Large intestine (tissue), 3 donors: ENCODE results near the gene TRIM33. TPM values are rescaled to one million over a fixed set of nuclear protein-coding genes. Genes with fewer than 3 reads are reported as not detected.
"Not testable (repeated sequence)": the region's sequence is repeated elsewhere in the genome, so short reads cannot be mapped to it uniquely, and the experiment has no call there.

Experiments
- DNase-seq, 2 donors: peaks; one replicate each; pipeline versions ENCODE4 v3.0.0 to v3.0.0-alpha.2; 2013
- H3K27ac ChIP-seq: one replicate; pipeline ENCODE4 v1.5.1; 2013; ENCODE audit warnings: low read length
- H3K27me3 ChIP-seq: 2 replicates; pipeline ENCODE4 v1.6.1; 2013; ENCODE audit warnings: low read length; ENCODE audit not compliant: control insufficient read depth, insufficient read depth
- H3K36me3 ChIP-seq: 2 replicates; pipeline ENCODE4 v1.6.1; 2013; ENCODE audit warnings: low read length; ENCODE audit not compliant: control insufficient read depth, insufficient read depth
- H3K4me1 ChIP-seq: one replicate; pipeline ENCODE4 v1.6.1; 2013; ENCODE audit warnings: low read length; ENCODE audit not compliant: control insufficient read depth, insufficient read depth
- H3K4me3 ChIP-seq: one replicate; pipeline ENCODE4 v1.5.1; 2013; ENCODE audit warnings: low read length
- H3K9me3 ChIP-seq: one replicate; pipeline ENCODE4 v1.6.1; 2013; ENCODE audit warnings: mild to moderate bottlenecking, low read depth, low read length, moderate library complexity; ENCODE audit not compliant: control insufficient read depth
- WGBS: methylation state at CpG from one replicate; pipeline ENCODE4 v1.1.5; 2013; ENCODE audit warnings: low lambda C conversion rate; ENCODE audit not compliant: insufficient coverage; 5-methylcytosine and 5-hydroxymethylcytosine counted together
- polyA plus RNA-seq: library from polyadenylated mRNA; unstranded; fragments of 120-200 nt; gene quantifications from one replicate; pipeline ENCODE4 v1.2.1, GENCODE V29; 2013

TRIM33 gene
- polyA plus RNA-seq, 1 donor = 27.2 TPM

DNA sequence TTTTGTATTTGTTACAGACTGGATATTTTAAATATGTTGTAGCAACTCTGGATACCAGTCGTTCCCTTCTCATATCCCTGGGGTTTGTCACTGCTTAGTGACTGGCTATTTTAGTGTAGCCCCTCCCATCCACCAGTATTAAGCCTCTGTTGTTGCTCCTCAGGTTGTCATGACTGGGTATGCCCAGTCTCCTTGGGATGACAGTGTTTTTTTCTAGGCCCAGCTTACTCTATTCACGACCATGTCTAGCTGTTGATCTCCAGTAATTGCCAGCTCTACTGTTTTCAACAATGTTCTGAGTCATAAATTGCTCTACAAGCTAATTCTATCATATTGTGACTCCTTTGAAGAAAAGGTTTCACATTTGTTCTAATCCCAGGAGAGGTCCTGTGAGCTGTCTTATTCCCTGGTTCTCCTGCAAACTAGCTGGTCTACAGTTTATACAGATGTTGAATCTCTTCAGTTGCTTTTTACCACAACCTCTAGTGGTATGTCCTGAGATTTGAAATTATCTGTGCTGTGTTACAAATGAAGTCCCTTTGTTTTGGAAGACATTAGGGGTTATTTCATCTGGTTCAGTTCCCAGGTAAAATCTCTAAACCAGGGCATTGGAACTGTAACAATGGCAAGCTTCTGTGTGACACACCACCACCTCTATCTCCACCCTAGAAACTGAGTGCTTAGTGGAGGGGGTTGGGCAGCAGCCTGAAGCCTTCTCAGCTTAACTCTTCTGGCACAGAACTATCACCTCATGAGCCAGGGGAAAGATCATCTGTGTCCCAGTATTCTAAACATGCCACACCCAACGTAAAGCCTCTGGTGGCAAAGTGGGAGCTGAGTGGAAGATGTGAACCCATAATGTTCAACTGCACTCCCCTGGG is 124.6 kb downstream of the TRIM33 start:
- Histone ChIP-seq H3K4me1 (no peaks in the 10 kb centered on the region), H3K27me3 (no peaks in the 10 kb centered on the region), H3K36me3 (no peaks in the 10 kb centered on the region), H3K27ac (no peak overlapping the region), H3K9me3 (peaks cover 5% of the 10 kb centered on the region), H3K4me3 (no peak overlapping the region)
- no peak for DNase-seq
- 100% methylated on average over 1 of the region's 3 CpGs for WGBS

DNA sequence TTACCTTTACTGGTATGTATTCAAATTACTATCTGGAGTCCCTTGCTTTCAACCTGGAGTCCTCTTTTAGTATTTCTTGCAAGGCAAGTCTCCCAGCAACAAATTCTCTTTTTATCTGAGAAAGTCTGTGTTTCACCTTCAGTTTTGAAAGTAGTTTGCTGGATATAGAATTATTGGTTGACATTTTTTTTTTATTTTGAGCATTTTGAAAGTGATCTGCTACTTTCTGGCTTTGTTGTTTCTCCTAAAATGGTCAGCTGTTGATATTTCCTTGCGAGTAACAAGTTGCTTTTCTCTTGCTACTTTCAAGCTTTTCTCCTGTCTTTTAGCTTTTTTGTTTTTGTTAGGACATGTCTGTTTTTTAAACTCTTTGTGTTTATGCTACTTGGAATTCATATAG is 126.1 kb downstream of the TRIM33 start:
- Histone ChIP-seq H3K27ac (no peak overlapping the region), H3K9me3 (peaks cover 5% of the 10 kb centered on the region), H3K27me3 (no peaks in the 10 kb centered on the region), H3K4me1 (no peaks in the 10 kb centered on the region), H3K36me3 (no peaks in the 10 kb centered on the region), H3K4me3 (no peak overlapping the region)
- 90% methylated on average over 1 of the region's 1 CpG for WGBS
- DNase-seq = no peak

DNA sequence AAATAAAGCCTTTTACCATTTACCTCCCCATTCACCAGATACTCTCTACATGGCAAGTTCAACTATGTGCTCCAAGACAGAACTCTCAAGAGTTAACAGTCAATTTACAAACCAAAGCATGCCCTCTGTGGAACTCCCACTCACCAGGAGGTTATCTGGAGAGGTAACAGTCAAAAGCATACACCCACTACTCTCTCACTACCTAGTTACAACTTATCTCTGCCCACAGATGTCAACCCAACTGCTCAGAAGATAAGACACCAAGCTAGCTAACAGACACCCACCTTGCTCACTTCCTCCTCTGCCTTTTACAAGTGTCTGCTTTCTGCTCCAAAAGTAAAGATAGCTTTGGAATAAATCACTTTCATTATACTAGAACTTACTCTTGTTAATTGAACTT is 131.0 kb downstream of the TRIM33 start:
- H3K9me3 ChIP-seq = peaks cover 7% of the 10 kb centered on the region
- H3K27me3 ChIP-seq = no peaks in the 10 kb centered on the region
- no peak overlapping the region for H3K4me3 ChIP-seq
- H3K36me3 ChIP-seq = no peaks in the 10 kb centered on the region
- H3K27ac ChIP-seq = no peak overlapping the region
- H3K4me1 ChIP-seq = no peaks in the 10 kb centered on the region
- peak in 1 of 2 donors; percentile 5 for DNase-seq

DNA sequence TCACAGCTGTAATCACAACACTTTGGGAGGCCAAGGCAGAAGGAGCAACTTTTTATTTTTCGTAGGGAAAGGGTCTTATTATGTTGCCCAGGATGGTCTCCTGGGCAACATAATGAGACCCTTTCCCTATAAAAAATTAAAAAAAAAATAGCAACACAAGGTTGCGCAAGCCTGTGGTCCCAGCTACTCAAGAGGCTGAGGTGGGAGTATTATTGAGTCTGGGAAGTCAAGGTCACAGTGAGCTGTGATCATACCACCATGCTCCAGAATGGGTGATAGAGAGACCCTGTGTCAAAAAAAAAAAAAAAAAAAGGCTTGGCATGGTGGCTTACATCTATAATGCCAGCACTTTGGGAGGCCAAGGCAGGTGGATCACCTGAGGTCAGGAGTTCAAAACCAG is 131.6 kb downstream of the TRIM33 start:
- no CpG with 5 or more reads among the region's 2 CpGs for WGBS
- Histone ChIP-seq H3K9me3 (peaks cover 5% of the 10 kb centered on the region), H3K36me3 (no peaks in the 10 kb centered on the region), H3K4me1 (no peaks in the 10 kb centered on the region), H3K27ac (no peak overlapping the region), H3K4me3 (no peak overlapping the region), H3K27me3 (no peaks in the 10 kb centered on the region)
- no peak for DNase-seq

DNA sequence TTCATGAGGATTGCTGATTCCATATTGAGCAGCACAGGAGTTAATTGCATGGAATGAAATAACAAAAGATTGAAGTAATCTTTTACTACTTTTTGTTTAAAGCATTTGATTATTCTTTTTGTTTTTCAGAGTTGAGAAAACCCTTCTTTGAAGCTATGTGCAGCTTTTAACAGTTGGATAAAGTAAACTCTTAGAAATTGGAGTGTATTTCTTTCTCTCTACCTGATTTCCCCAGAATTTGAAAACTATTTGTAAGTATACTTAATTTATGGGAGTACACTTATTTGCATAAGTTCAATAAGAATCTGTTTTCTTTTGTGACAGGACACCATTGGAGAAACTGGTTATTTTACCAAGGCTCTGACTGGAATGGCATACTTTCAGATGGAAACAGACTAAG is 133.6 kb downstream of the TRIM33 start:
- Histone ChIP-seq H3K4me3 (no peak overlapping the region), H3K4me1 (no peaks in the 10 kb centered on the region), H3K36me3 (no peaks in the 10 kb centered on the region), H3K27me3 (no peaks in the 10 kb centered on the region), H3K9me3 (peaks cover 2% of the 10 kb centered on the region), H3K27ac (no peak overlapping the region)
- no peak for DNase-seq

DNA sequence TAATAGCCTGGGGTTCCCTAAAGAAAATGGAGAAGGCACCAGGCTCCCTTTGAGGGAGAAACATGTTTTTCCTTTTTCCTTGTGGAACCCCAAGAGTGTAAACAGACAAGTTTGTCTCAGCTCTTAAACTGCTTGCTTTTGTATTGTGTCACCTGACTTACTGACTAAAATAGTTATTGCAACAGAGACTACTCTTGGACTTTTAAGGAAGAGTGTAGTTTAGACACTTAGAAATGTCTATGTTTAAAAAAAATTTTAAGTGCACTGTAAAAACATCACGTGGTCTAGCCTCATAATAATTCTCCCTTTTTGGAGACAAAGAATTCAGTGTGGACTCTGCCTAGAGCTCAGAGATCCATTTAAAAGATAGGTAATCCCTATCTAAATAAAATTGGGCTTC is 141.1 kb downstream of the TRIM33 start:
- no peaks in the 10 kb centered on the region for H3K36me3 ChIP-seq
- no peak overlapping the region for H3K27ac ChIP-seq
- peak in 1 of 2 donors; percentile 5 for DNase-seq
- H3K4me3 ChIP-seq = no peak overlapping the region
- no CpG with 5 or more reads among the region's 1 CpG for WGBS
- H3K27me3 ChIP-seq = no peaks in the 10 kb centered on the region
- H3K4me1 ChIP-seq = no peaks in the 10 kb centered on the region
- no peaks in the 10 kb centered on the region for H3K9me3 ChIP-seq

DNA sequence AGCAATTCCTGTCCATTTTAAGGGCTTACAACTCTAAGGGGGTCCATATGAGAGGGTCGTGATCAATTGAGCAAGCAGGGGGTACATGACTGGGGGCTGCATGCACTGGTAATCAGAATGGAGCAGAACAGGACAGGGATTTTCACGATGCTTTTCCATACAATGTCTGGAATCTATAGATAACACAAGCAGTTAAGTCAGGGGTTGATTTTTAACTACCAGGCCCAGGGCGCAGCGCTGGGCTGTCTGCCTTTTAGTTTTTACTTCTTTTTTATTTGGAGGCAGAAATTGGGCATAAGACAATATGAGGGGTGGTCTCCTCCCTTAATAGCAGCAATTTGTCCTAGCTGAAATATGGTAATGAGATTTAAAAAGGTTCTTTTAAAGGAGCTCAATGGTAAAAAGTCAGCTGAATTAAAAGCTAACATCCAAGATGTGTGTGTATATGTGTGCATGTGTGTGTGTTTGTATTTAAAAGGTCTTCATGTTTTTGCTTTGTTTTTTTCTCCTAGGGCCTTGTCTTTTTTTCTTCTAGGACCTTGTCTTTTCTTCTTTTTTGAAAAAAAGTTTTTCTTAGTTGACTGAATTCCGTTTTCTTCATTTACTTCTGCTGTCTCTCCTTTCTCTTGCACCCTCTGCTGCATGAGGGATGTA is 141.6 kb downstream of the TRIM33 start:
- not testable (repeated sequence) for H3K27ac ChIP-seq, H3K4me3 ChIP-seq, H3K4me1 ChIP-seq, H3K36me3 ChIP-seq, H3K9me3 ChIP-seq, DNase-seq, H3K27me3 ChIP-seq
- WGBS = 80% methylated on average over 2 of the region's 5 CpGs

DNA sequence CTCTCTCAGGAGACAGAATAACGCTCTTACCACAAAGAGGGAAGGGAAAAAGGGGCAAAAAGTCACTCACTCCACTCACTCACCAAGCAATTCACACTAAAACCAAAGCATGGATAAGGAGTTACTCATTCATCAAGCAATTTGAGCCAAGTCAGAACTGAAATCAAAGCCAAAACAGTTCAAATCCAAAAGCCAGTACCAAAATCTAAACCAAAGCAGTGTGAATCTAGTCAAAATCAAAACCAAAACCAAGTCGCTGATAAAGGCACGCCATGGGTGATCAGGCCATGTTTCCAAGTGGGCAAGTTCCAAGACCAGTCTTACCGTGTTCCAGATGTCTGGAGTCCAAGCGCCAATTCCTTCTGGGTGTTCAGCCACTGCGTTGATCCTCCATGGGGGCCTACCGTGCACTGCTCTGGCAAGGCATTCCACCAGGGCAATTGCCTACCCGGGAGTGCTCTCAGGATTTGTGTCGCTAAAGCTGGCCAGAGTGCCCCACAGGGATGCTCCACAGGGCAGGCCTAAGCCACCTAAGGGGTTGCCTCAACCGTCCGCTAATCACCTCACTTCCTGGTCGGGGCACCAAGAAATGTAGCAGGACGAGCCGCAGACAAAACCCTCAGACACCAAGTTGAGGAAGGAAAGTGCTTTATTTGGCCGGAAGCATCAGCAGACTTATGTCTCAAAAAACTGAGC is 142.3 kb downstream of the TRIM33 start:
- Histone ChIP-seq H3K9me3 (no peaks in the 10 kb centered on the region), H3K27me3 (no peaks in the 10 kb centered on the region), H3K4me3 (no peak overlapping the region), H3K27ac (no peak overlapping the region), H3K36me3 (no peaks in the 10 kb centered on the region), H3K4me1 (no peaks in the 10 kb centered on the region)
- DNase-seq = no peak
- whole genome bisulfite sequencing = no CpG with 5 or more reads among the region's 15 CpGs

DNA sequence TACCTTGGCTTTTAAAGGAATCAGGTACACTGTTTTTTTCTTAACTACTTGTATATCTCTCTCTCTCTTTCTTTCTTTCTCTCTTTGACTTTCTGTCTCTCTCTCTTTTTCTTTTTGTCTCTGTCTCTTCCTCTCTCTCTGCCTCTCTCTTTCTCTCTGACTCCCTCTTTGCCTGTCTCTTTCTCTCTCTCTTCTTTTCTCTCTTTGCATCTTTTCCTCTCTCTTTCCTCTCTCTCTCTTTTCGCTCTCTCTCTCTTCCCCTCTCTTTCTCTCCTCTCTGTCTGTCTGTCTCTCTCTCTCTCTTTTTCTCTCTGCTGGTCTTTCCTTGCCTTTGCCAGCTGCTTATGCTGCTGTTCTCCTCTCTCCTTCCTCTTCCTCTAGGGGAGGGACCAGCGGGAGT is 143.2 kb downstream of the TRIM33 start:
- H3K27me3 ChIP-seq = no peaks in the 10 kb centered on the region
- no peak for DNase-seq
- H3K4me3 ChIP-seq = no peak overlapping the region
- 90% methylated on average over 1 of the region's 2 CpGs for WGBS
- no peak overlapping the region for H3K27ac ChIP-seq
- H3K36me3 ChIP-seq = no peaks in the 10 kb centered on the region
- peaks cover 2% of the 10 kb centered on the region for H3K9me3 ChIP-seq
- no peaks in the 10 kb centered on the region for H3K4me1 ChIP-seq

DNA sequence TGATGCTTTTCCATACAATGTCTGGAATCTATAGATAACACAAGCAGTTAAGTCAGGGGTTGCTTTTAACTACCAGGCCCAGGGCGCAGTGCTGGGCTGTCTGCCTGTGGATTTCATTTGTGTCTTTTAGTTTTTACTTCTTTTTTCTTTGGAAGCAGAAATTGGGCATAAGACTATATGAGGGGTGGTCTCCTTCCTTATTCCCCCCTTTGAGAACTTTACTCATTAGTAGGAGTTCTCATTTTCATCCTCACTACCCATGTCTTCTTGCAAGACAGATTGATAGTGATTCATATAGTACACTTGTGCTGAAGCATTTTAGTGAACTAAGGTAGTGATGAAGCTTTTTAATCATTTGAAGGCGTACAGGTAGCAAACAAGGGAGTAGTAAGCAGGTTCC is 147.8 kb downstream of the TRIM33 start:
- WGBS = no CpG with 5 or more reads among the region's 2 CpGs
- H3K27ac ChIP-seq, H3K27me3 ChIP-seq, H3K4me1 ChIP-seq, DNase-seq, H3K4me3 ChIP-seq, H3K36me3 ChIP-seq: not testable (repeated sequence)
- H3K9me3 ChIP-seq = peaks cover 12% of the 10 kb centered on the region
